K562 (cell line): ENCODE measurements around the gene SIRT3. TPM values are rescaled to one million over a fixed set of nuclear protein-coding genes. Genes with fewer than 3 reads are reported as not detected.

Experiments
- ASH1L ChIP-seq: fragments of 450-650 bp; IDR thresholded peaks from 2 replicates; pipeline ENCODE4 v1.6.1; 2018; ENCODE audit warnings: borderline replicate concordance, mild to moderate bottlenecking, low read depth; ENCODE audit not compliant: partially characterized antibody
- CREB1 ChIP-seq, 2 experiments: sonication (generic) in 1 of 2; formaldehyde crosslinking in 1 of 2; IDR thresholded peaks; 2 replicates each; pipeline versions ENCODE4 v1.6.1 to v1.8.0; 2012 to 2022; ENCODE audit warnings: inconsistent platforms in 1 of 2, mild to moderate bottlenecking in 1 of 2, missing genetic modification reagents in 1 of 2, moderate library complexity in 1 of 2
- CREB3 ChIP-seq: fragments of 450-650 bp; conservative IDR thresholded peaks from 2 replicates; pipeline ENCODE4 v1.6.1; 2016; ENCODE audit warnings: missing genetic modification characterization, low read depth, mild to moderate bottlenecking, missing compliant biosample characterization, moderate library complexity
- ETV5 ChIP-seq: sonication (generic); formaldehyde crosslinking; IDR thresholded peaks from 2 replicates; pipeline ENCODE4 v1.4.0; 2020; ENCODE audit warnings: low read depth, mild to moderate bottlenecking, missing genetic modification reagents
- FUS ChIP-seq: fragments of 200-400 bp; formaldehyde crosslinking; optimal IDR thresholded peaks from 2 replicates; pipeline ENCODE3; 2017; ENCODE audit warnings: low read depth, low read length
- GABPB1 ChIP-seq: sonication (generic); formaldehyde crosslinking; IDR thresholded peaks from 2 replicates; pipeline ENCODE4 v1.8.0; 2022; ENCODE audit warnings: mild to moderate bottlenecking, missing genetic modification reagents
- GATAD2A ChIP-seq: fragments of 450-650 bp; IDR thresholded peaks from 2 replicates; pipeline ENCODE4 v1.6.1; 2017
- HDGF ChIP-seq: fragments of 450-650 bp; IDR thresholded peaks from 2 replicates; pipeline ENCODE4 v1.6.1; 2016
- HMBOX1 ChIP-seq: sonication (generic); IDR thresholded peaks from 2 replicates; pipeline ENCODE4 v1.6.1; 2016
- KLF10 ChIP-seq: fragments of 250-450 bp; sonication (Bioruptor Pico); IDR thresholded peaks from 2 replicates; pipeline ENCODE4 v1.6.1; 2021; ENCODE audit warnings: matching md5 sums
- MLX ChIP-seq, 2 experiments: fragments of 450-650 bp in 1 of 2; sonication (generic) in 1 of 2; formaldehyde crosslinking; conservative IDR thresholded peaks; 2 replicates each; pipeline versions ENCODE4 v1.4.0 to v1.8.1; 2020 to 2022; ENCODE audit warnings: mild to moderate bottlenecking in 1 of 2, missing genetic modification reagents in 1 of 2
- NFIC ChIP-seq: fragments of 450-650 bp; IDR thresholded peaks from 2 replicates; pipeline ENCODE4 v1.6.1; 2017; ENCODE audit warnings: mild to moderate bottlenecking, inconsistent platforms
- PTRF ChIP-seq: fragments of 450-650 bp; IDR thresholded peaks from 2 replicates; pipeline ENCODE4 v1.6.1; 2016; ENCODE audit warnings: mild to moderate bottlenecking, missing genetic modification characterization, missing compliant biosample characterization
- RBM34 ChIP-seq: fragments of 200-400 bp; formaldehyde crosslinking; IDR thresholded peaks from 2 replicates; pipeline ENCODE4 v1.6.1; 2018; ENCODE audit warnings: low read length, borderline replicate concordance; ENCODE audit not compliant: insufficient read depth
- RREB1 ChIP-seq: fragments of 250-450 bp; sonication (Bioruptor Pico); IDR thresholded peaks from 2 replicates; pipeline ENCODE4 v1.4.0; 2020
- U2AF1 ChIP-seq: fragments of 200-400 bp; formaldehyde crosslinking; optimal IDR thresholded peaks from 2 replicates; pipeline ENCODE3; 2017; ENCODE audit warnings: mild to moderate bottlenecking, low read depth, low read length, moderate library complexity
- ZBTB9 ChIP-seq: fragments of 450-650 bp; formaldehyde crosslinking; IDR thresholded peaks from 2 replicates; pipeline ENCODE4 v1.4.0; 2020; ENCODE audit warnings: mild to moderate bottlenecking, moderate library complexity
- ZNF175 ChIP-seq: fragments of 200-800 bp; sonication (Bioruptor generic); IDR thresholded peaks from 2 replicates; pipeline ENCODE4 v1.6.1; 2016; ENCODE audit warnings: low read depth, mild to moderate bottlenecking, missing genetic modification characterization, missing compliant biosample characterization
- polyA plus RNA-seq, 8 experiments: library from polyadenylated mRNA; depleted of rRNA in 4 of 8; stranded (reverse) in 5 of 8; unstranded in 3 of 8; fragments of >200 nt; fragmentation: Nextera tagmentation in 2 of 8; fragmentation: Illumina TruSeq in 1 of 8; extraction: Ambion mirVana in 2 of 8; extraction: Trizol in 1 of 8; gene quantifications; 2 replicates each; pipeline versions ENCODE4 v1.2.1 to v1.2.3, GENCODE V29; 2011 to 2014; ENCODE audit warnings: inconsistent platforms in 1 of 8, missing spikeins in 1 of 8
- total RNA-seq, 7 experiments: library from RNA; depleted of rRNA in 6 of 7; stranded (reverse); fragments of >200 nt in 6 of 7; fragmentation: Illumina TruSeq in 2 of 7; extraction: Trizol in 2 of 7; gene quantifications; 2 replicates each; pipeline versions ENCODE4 v1.2.1 to v1.2.3, GENCODE V29; 2011 to 2021; ENCODE audit warnings: low replicate concordance in 1 of 7

The SIRT3 gene
- total and polyA plus RNA-seq, 9 of the 15 experiments (the other 6 are each of a cell fraction or from before 2014, with no cell fraction given): 1.9 to 27.5 (median 14.5) TPM

GRCh38 chr11:269146-269890 is 33.2 kb upstream of the SIRT3 start (continued):
- no peak for TF ChIP-seq PTRF (tag)
- TF ChIP-seq NFIC: no peak
- no peak for TF ChIP-seq U2AF1
- no peak for TF ChIP-seq ZBTB9
- TF ChIP-seq RBM34: no peak
- TF ChIP-seq CREB3 (tag): 0 out of 2 replicates have a peak, but pooled peaks have one; percentile 5
- TF ChIP-seq HDGF: no peak
- TF ChIP-seq GATAD2A: 0 out of 2 replicates have a peak, but pooled peaks have one; percentile 29
- no peak for TF ChIP-seq KLF10
- no peak for TF ChIP-seq FUS
- no peak for TF ChIP-seq CREB1 (IDR thresholded peaks at IDR 0.05)
- 0 out of 2 replicates have a peak, but pooled peaks have one; percentile 33 for TF ChIP-seq CREB1 (CRISPR knock-in tag; IDR thresholded peaks at IDR 0.05)
- TF ChIP-seq ASH1L: no peak
- TF ChIP-seq RREB1 (CRISPR knock-in tag): no peak
- TF ChIP-seq GABPB1 (CRISPR knock-in tag): no peak
- TF ChIP-seq HMBOX1: no peak
- 0 out of 2 replicates have a peak, but pooled peaks have one; percentile 10 for TF ChIP-seq ETV5
- TF ChIP-seq MLX (CRISPR knock-in tag; conservative IDR thresholded peaks at IDR 0.05): no peak
- TF ChIP-seq ZNF175 (CRISPR knock-in tag): peak; percentile 84
